GM10248 (cell line): ENCODE data around the gene ULK4.
"Not testable (repeated sequence)": the region's sequence is repeated elsewhere in the genome, so short reads cannot be mapped to it uniquely, and the experiment has no call there.

Experiments used
- CTCF ChIA-PET: fragments of 300-600 bp; sonication (Branson Sonifier 250); formaldehyde crosslinking; extraction: SDS; loops from one replicate; lab custom pipeline; 2021; ENCODE audit warnings: antibody characterized with exemption; lab: Yijun Ruan, JAX
- POLR2A ChIA-PET: fragments of 350-650 bp; sonication (Branson Sonifier 250); formaldehyde crosslinking; extraction: SDS; loops from one replicate; lab custom pipeline; 2020; ENCODE audit warnings: antibody characterized with exemption; lab: Yijun Ruan, JAX
- DNase-seq: peaks from one replicate; pipeline ENCODE4 v3.0.0; 2012; ENCODE audit errors: extremely low spot score
- TF ChIP-seq, protein P1 (sequence below): IDR thresholded peaks from 2 replicates; pipeline ENCODE4 v1.5.1; 2012; ENCODE audit warnings: mild to moderate bottlenecking, low read depth; ENCODE audit errors: extremely low read depth, missing control alignments, control extremely low read depth

Gene ULK4

DNA sequence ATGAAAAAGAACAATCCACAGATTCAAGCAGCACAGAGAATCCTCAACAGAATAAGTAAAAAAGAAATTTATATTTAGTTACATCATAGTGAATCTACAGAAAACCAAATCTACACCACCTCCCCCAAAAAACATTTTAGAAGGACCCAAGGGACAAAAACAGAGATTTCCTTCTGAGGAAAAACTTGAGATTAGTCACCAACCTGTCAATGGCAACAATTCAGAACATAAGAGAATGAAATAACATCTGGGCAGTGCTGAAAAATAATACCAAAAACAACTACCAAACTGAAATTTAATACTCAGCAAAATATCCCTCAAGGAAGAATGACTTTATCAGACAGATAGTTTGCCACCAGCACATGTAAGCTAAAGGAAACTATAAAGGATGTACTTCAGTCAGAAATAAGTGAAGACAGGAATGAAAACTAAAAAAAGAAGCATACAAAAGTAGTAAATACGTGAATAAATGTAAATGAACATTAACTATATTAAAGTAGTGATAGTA lies 260.7 kb downstream of the ULK4 start:
- ChIA-PET CTCF (no interaction called here), POLR2A (no interaction called here)
- DNase-seq = no peak
- TF ChIP-seq, protein P1, sequence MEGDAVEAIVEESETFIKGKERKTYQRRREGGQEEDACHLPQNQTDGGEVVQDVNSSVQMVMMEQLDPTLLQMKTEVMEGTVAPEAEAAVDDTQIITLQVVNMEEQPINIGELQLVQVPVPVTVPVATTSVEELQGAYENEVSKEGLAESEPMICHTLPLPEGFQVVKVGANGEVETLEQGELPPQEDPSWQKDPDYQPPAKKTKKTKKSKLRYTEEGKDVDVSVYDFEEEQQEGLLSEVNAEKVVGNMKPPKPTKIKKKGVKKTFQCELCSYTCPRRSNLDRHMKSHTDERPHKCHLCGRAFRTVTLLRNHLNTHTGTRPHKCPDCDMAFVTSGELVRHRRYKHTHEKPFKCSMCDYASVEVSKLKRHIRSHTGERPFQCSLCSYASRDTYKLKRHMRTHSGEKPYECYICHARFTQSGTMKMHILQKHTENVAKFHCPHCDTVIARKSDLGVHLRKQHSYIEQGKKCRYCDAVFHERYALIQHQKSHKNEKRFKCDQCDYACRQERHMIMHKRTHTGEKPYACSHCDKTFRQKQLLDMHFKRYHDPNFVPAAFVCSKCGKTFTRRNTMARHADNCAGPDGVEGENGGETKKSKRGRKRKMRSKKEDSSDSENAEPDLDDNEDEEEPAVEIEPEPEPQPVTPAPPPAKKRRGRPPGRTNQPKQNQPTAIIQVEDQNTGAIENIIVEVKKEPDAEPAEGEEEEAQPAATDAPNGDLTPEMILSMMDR = no peak

DNA sequence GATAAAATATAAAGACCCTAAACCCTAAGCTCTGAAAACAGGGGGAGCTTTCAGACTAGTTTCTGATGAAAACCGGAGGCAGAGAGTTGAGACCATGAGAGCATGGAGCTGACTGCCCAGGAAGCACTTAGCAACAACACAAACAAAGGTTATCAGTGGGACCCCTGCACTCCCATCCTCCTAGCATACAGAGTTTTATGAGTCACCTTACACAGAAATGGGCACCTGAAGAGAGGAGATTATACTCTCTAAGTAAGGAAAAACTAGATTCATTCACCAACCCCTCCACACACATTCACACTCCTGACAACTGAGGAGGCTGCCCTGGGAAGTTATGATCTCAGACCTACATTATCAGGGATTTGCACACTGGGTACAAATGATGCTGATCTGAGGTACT lies 261.7 kb downstream of the ULK4 start:
- TF ChIP-seq, protein P1 = no peak
- CTCF ChIA-PET = interaction anchor here (1.2 to 1.5 kb wide), 3 partner anchors 11 to 21 kb away, joined by 3 read pairs; no protein-coding TSS in a partner anchor
- POLR2A ChIA-PET = no interaction called here
- no peak for DNase-seq

DNA sequence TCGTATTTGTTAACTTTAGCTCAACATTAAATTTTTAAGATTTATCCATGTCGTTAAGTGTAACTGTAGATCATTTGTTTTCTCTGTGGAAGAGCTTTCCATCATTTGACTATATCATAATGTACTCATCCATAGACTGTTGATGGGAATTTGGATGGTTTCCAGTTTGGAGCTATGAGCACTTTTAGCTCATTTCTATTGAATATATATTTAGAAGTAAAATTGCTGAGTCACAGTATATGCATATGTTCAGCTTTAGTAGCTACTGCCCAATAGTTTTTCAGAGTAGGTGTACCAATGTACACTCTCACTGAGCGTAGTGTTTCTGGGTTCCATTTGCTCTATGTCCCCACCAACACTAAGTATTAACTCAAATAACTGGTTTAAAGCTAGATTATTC lies 263.0 kb downstream of the ULK4 start:
- POLR2A ChIA-PET = no interaction called here
- CTCF ChIA-PET = interaction anchor here (1.0 to 1.5 kb wide), 3 partner anchors 13 to 1118 kb away, joined by 3 read pairs; no protein-coding TSS in a partner anchor

DNA sequence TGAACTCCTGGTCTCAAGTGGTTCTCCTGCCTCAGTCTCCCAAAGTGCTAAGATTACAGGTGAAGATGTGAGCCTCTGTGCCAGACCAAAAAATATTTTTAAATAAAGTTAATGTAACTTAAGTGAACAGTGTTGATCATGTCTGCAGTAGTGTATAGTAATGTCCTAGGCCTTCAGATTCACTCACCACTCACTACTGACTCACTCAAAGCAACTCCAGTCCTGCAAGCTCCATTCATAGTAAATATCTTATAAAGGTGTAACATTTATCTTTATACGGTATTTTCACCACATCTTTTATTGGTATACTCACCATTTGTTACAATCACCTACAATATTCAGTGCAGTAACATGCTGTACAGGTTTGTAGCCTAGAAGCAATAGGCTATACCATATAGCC lies 264.2 kb downstream of the ULK4 start:
- DNase-seq = no peak
- TF ChIP-seq, protein P1 = no peak
- CTCF ChIA-PET = interaction anchor here (1.2 kb wide), 1 partner anchor 16 kb away, joined by 3 read pairs; no protein-coding TSS in a partner anchor
- POLR2A ChIA-PET = no interaction called here

More for the DNA sequence above, 263.0 kb downstream of the ULK4 start:
- TF ChIP-seq, protein P1 = no peak
- DNase-seq = no peak

DNA sequence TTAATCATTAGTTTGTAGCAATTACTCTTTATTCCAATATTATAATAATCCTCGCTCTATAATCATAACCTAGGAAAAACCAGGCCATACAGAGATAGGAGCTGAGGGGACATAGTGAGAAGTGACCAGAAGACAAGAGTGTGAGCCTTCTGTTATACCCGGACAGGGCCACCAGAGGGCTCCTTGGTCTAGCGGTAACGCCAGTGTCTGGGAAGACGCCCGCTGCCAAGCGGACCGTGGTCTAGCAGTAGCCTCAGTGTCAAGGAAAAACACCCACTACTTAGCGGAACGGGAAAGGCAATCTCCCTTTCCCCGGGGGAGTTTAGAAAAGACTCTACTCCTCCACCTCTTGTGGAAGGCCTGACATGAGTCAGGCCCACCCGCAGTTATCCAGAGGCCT lies 266.1 kb downstream of the ULK4 start:
- CTCF ChIA-PET = interaction anchor here (0.8 to 0.9 kb wide), 2 partner anchors 11 to 13 kb away, joined by 3 read pairs; no protein-coding TSS in a partner anchor
- DNase-seq, POLR2A ChIA-PET: not testable (repeated sequence)

DNA sequence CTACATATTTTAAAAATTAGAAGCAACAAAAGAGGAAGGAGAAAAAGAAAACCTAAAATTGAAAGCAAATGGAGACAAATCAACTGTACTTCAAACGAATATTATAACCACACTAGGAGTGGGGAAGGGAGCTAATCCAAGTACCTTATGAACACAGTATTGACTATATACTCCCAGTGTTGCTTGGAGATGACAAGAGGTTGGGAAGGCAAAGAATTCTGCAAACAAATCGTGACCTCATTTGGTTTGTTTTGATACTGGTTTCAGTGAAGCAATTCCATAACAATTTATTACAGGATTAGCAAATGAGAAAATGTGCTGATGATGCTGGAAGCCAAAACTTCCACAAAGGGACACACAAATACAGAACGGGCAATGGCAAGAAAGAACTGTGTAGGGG lies 268.1 kb downstream of the ULK4 start:
- ChIA-PET POLR2A (no interaction called here), CTCF (no interaction called here)
- TF ChIP-seq, protein P1 = no peak
- no peak for DNase-seq

DNA sequence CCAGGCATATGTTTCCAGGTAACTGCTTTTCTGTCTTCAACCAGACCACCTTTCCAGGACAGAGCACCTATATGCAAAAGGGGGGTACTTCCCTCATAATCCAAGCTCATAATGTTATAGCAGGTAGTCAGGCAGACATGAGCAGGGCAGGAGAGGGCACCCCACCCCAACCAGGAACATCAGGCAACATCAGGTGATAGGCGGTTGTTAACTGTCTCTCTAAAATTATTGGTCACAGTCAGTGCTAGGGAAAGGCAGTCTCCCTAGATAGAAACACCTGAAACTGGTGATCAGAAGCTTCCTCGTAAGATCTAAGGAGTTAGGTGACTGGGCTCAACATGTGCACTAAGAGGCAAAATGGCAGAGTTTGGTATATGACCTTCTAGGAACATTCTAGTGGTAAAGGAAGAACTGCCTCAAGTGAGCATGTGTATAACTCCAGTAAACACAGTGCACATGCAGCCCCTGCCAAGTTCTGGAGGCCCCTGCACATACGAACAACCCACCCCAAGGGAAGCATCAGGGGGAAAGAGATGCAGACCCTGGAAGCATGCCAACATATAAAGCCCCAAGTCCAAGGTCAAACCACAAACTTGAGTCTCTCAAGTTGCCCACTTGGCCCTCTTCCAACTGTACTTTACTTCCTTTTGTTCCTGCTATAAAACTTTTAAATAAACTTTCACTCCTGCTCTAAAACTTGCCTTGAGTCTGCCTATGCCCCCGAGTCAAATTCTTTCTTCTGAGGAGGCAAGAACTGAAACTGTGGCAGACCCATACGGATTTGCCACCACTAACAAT lies 270.9 kb downstream of the ULK4 start:
- TF ChIP-seq, protein P1 = no peak
- DNase-seq = no peak
- POLR2A ChIA-PET = no interaction called here
- CTCF ChIA-PET = no interaction called here
